Amygdala (tissue), 56 donors: ENCODE results near the gene SHISA6.

Source experiments
- DNase-seq, 56 donors: peaks; one replicate each; lab custom pipeline; 2025; lab: John Stamatoyannopoulos, UW

SHISA6 gene

DNA sequence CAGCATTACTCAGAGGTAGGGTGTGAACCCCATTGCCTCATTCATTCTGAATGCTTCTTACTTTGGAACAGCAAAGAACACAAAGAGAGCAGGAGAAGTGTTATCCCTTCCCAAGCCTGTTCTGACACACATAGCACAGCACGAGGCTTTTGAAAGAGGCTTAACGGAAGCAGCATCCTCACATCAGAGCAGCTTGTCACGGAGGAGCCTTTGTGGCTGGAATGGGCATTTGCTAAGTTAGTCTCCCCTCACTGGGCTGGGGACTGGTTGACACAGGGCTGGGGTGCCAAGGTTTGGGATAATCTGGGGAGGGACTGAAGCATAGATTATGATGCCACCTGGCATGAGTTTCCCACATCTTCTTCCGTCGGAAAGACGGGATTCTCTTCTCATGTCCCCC is 189.7 kb downstream of the SHISA6 start:
- DNase-seq, result no peak

GRCh38 chr17:11438673-11439072 is 197.7 kb downstream of the SHISA6 start:
- DNase-seq, result no peak

DNA sequence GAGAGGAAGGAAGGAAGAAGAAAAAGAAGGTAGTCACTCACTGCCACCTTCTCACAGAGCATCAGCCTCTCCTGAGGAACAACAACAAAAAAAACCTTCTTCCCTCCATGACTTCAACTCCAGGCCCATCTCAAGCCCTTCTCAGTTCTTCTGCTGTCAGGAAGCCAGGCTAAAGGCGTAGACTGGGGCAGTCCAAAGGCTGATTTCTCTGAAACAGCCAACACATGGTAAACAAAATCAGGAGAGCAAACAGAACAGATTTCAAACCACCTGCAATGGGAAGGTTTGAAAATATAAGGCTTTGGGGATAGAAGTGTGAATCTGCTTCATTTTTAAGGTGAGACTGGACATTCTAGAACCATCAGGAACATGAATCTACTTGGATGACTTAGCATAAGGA is 200.0 kb downstream of the SHISA6 start:
- no peak for DNase-seq

DNA sequence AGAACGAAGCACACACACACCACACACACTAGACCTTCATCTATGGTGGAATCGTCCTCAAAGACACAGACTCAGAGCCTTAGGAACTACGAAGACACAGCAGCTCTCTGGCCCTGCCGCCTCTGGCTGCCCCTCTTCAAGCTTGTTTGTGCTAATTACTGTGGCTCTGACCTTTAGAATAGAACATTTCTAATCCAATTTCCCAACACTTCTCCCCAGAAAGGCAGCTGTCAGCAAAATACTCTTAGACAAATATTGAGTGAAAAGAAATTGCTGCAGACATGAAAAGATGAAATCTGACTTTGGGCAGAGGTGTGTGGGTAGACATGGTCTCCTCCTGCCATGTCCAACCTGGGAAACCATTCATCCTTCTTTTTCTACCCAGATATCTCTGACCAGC is 205.3 kb downstream of the SHISA6 start:
- no peak for DNase-seq

GRCh38 chr17:11454096-11454495 is 213.1 kb downstream of the SHISA6 start:
- DNase-seq, result peak in 2 of 56 donors; percentile 3 to 6

GRCh38 chr17:11458279-11458678 is 217.3 kb downstream of the SHISA6 start:
- no peak for DNase-seq

- DNase-seq, result no peak
These were observed 218.9 kb downstream of the SHISA6 start for GRCh38 chr17:11459861-11460331.

- DNase-seq, result no peak
These were observed 221.1 kb downstream of the SHISA6 start for GRCh38 chr17:11461993-11462548.

DNA sequence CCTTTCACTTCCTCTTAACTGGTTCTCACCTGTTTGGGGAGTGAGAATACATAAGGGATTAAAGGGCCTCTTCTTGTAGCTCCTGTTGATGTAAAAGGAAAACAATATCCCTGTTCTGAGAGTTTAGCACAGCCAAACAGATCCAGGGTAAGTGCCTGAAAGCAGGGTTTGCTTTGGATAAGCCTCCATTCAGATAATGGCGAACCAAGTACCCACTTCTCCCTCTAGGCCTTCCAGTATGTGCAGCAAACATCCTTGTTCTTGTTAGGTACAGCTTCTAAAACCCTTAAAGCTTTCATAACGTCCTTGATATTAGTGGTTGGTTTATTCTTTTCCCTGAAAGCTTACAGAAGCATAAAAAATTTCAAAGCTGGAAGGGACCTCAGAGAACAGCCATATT is 226.6 kb downstream of the SHISA6 start:
- no peak for DNase-seq

- DNase-seq, result peak in 3 of 56 donors; percentile 3 to 6 (median 5)
These were observed 244.5 kb downstream of the SHISA6 start for GRCh38 chr17:11485336-11486100.

DNA sequence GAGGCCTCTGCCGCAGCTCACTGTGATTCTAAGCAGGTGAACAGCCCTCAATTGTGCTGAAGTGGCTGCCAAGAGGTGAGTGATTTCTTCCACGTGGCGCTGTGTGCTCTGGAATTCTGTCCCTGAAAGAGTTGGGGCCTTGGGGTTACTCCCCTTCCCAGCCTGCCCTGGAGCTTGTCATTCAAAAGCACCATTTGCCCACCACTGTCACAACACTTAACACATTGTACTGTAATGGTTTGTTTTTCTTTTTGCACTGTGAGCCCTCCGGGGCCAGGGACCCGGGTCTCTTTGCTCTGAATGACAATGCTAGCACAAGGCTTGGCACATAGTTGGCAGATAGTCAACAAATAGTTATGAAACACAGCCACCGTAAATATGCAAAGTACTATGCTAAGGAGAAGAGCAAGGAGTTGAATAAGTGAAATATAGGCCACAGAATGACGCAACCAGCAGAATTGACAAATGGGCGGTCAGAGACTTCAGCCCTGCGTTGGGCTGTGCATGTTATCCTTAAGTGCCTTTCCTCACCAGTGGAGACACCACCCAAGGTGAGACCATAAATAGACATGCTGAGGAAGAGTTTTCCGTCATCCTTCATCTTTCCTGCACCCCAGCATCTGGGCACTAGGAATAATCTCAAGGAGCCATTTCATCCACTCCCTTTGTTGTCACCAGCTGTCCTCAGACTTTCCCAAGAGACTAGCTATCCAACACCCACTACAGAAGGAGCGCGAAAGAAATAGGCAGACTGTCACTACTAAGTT is 245.3 kb downstream of the SHISA6 start:
- no peak for DNase-seq

DNA sequence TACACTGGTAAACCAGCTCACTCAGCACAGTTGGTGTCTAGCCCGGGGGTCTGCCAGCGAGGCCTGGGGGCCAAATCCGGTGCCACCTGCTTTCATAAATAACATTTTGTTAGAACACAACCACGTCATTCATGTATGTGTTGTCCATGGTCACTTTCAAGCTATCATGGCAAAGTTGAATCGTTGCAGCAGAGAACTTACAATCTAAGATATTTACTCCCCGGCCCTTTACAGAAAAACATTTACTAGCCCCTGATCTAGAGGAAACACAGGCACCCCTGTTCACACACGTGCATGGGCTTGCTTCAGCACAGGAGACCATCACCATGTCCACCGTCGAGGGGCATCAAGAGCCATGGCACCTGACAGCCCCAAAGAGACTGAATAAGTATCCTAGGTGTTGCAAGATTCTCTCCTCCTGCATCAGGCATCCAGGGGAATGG is 245.9 kb downstream of the SHISA6 start:
- no peak for DNase-seq

GRCh38 chr17:11487469-11487868 is 246.5 kb downstream of the SHISA6 start:
- no peak for DNase-seq

DNA sequence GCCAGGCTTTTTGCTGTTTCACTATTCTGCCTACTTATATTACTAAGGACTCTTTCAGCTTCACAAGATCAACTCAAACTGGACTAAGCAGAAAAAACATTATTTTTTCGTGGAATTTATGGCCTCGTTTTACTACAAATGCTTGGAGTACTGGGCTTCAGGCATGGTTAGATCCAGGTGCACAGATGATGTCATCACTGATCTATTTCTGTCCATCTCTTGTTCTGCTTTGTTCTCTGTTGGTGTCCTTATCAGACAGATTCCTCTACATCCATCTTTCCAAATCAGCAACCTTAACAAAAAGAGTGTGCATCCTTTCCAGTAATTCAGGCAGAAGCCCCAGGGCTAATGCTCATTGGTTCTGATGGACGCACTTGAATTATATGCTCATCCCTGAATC is 247.4 kb downstream of the SHISA6 start:
- no peak for DNase-seq

- no peak for DNase-seq
These were observed 249.2 kb downstream of the SHISA6 start for GRCh38 chr17:11490171-11490755.

- DNase-seq, result no peak
These were observed 251.5 kb downstream of the SHISA6 start for GRCh38 chr17:11492511-11492910.

GRCh38 chr17:11493936-11494335 is 252.9 kb downstream of the SHISA6 start:
- no peak for DNase-seq

DNA sequence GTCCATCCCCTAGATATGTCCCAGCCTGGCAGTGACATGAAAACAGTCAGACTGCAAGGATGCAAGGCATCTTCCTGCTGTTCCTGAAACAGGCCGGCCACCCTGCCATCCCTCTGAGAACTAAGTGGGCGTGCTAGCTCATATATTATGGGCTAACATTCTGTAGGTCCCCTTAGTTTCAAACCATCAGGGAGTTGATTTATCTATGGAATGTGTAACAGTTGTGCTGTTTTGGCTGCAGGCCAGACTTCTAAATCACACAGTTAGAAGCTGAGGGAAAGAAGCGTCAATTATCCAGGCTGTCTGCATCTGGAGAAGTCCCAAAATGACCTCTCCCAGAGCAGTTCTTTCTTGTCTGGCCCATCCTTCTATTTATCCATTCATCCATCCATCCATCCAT is 254.6 kb downstream of the SHISA6 start:
- DNase-seq, result peak in 2 of 56 donors; percentile 2 to 4

GRCh38 chr17:11499881-11500280 is 258.9 kb downstream of the SHISA6 start:
- no peak for DNase-seq

DNA sequence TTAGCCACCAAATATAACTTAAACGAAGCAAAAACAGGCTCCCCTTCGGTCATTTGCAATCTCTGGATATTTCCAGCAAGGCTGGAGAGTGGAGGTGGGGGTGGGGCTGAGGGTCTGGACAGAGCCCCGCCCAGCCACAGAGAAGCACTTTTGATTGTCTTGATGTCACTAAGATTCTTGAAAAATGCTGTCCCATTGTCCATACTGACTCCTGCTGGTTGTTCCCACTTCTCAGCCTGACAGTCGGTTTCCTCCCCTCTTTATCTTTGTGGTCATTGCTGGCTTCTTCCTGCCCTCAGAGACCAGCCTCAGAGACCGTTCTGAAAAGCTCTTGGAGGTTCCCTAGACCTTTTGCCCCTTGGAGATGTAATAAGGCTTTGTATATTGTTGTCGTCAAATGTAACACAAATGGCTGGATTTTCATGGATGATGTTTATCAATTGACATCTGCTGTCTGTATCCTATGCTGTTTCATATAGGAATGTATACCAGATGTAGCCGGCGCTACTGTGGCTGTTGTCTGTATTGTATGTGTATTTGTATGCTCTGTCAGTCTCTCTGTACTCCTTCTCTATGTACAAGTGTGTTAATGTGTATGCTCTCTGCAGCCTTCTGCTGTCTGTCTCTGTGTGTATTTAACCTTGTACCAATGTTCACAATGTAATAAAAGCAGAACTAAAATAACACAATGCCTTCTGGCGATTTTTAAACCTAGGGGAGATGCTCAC is 262.5 kb downstream of the SHISA6 start:
- no peak for DNase-seq
